ENCODE measurements around the gene MYOF.
A peak's percentile ranks its signal among the peaks of the same experiment; 100 is the strongest.

Gene MYOF

GRCh38 chr10:93482145-93482834 is at the start of gene MYOF:
TSS of gene MYOF (minus strand) at chr10:93482334. CDS start at chr10:93482194, 140 bp downstream.
- DNase-seq (ENCODE audit: low read depth in 1 of 2, low spot score in 1 of 2) = peak in 1 of 2 donors; percentile 20

- DNase-seq (ENCODE audit: low read depth in 1 of 2, low spot score in 1 of 2) = no peak
Measured at GRCh38 chr10:93518531-93518930, 36.4 kb upstream of the MYOF start.

DNA sequence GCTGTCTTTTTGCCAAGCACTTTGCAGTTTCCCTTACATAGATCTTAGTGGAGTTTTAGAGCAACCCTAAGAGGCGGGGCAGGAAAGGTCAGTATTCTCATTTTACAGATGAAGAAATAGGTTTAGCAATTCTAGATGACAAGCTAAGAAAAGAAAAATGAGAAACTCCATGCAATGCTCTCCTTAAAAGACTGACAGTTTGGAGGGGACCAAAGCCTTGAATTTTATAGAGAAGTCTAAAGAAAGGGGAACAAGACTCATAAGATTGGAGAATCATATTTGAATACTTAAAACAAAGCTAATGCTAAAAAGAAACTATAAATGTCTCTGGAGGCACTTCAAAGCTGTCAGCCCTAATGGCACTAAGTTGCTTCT is 33.9 kb upstream of the MYOF start:
- DNase-seq (ENCODE audit: low read depth in 1 of 2, low spot score in 1 of 2) = no peak

- DNase-seq (ENCODE audit: low read depth in 1 of 2, low spot score in 1 of 2) = no peak
Measured at GRCh38 chr10:93515071-93516005, 33.2 kb upstream of the MYOF start.

- no peak for DNase-seq (ENCODE audit: low read depth in 1 of 2, low spot score in 1 of 2)
Measured at GRCh38 chr10:93514521-93514920, 32.4 kb upstream of the MYOF start.

DNA sequence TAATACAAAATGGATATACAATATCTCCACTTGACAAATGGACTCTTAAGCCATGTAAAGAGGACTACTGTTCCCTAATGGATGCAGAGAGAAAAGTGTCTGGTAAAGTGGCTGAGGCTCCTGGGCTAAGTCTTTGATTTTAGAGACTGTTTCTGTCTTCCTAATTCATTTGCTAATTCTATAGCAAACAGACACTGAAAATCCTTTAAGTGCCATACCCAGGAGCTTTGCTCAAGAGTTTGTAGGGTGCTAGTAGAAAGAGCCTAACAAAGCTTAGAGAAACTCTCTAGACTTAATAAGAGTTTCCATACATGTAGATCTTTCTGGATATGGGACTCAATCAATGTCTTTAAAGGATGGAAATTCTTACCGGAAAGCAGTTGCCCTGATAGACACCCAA is 31.0 kb upstream of the MYOF start:
- DNase-seq (ENCODE audit: low read depth in 1 of 2, low spot score in 1 of 2) = no peak

GRCh38 chr10:93512565-93512964 is 30.4 kb upstream of the MYOF start:
- DNase-seq (ENCODE audit: low read depth in 1 of 2, low spot score in 1 of 2) = no peak

DNA sequence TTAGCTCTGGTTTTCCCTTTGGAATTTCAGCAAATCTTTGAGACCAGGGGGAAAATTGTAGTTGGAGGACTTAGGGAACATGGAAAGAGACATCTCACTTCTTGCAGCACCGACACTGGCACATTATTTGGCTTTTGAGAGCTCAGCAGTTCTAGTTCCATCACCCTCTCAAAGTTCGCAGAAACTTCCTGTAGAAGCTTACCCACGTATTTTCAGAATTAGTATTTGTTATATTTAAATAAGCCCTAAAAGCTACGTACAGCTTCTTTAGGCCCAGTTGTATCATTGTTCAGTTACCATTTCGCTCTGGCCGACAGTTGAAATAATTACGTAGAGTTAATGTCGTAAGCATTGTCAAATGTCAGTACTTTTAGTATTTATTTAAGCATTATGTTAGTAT is 27.7 kb upstream of the MYOF start:
- no peak for DNase-seq (ENCODE audit: low read depth in 1 of 2, low spot score in 1 of 2)

- no peak for DNase-seq (ENCODE audit: low read depth in 1 of 2, low spot score in 1 of 2)
Measured at GRCh38 chr10:93505075-93505474, 22.9 kb upstream of the MYOF start.

DNA sequence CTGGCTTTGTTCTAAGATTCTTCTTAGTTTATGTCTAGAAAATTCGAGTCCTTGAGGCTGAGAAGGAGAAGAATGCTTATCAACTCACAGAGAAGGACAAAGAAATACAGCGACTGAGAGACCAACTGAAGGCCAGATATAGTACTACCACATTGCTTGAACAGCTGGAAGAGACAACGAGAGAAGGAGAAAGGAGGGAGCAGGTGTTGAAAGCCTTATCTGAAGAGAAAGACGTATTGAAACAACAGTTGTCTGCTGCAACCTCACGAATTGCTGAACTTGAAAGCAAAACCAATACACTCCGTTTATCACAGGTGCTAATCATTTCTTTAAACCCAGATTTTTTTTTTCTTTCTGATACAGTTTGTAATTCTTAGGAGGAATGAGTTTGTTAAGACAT is 20.9 kb upstream of the MYOF start:
- DNase-seq (ENCODE audit: low read depth in 1 of 2, low spot score in 1 of 2) = no peak

DNA sequence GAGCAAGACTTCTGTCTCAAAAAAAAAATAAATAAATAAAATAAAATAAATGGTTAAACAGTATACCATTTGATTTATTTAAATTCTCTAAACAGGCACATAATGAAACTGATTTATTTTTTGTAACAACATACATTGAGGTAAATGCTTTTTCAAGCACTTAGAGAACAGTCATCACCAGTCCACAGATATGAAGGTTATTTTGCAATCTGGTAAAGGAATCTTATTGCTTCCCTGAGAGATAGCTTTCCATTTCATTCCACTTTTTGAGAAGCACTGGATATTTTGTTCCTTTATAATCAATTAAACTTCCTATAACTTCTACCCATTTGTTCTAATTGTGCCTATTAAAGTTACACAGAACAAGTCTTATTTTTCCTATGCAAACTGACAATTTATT is 19.5 kb upstream of the MYOF start:
- DNase-seq (ENCODE audit: low read depth in 1 of 2, low spot score in 1 of 2) = no peak

DNA sequence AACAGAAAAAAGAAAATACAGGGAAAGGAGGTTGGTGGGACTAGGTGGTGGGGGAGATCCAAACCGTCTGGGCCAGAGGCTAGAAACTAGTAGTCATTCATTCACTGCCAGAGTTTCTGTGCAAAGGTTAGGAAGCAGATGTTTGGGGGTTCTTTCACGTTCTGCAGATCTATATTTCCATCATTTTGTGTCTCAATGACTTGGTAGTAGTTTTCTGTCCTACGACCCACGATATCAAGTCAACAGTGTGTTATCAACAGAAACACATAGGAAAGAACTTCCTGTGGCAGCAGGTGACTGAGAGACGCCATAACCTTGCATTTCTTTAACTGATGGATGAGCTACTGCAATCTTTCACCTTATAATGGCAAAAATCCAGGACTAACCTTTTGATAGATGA is 16.0 kb upstream of the MYOF start:
- DNase-seq (ENCODE audit: low read depth in 1 of 2, low spot score in 1 of 2) = no peak

GRCh38 chr10:93496322-93497041 is 14.3 kb upstream of the MYOF start, which contains the start of gene CEP55:
TSS of gene CEP55 (plus strand) at chr10:93496612. CDS start at chr10:93500052, 3,440 bp downstream.
- DNase-seq (ENCODE audit: low read depth in 1 of 2, low spot score in 1 of 2) = peak; percentile 91 to 93

DNA sequence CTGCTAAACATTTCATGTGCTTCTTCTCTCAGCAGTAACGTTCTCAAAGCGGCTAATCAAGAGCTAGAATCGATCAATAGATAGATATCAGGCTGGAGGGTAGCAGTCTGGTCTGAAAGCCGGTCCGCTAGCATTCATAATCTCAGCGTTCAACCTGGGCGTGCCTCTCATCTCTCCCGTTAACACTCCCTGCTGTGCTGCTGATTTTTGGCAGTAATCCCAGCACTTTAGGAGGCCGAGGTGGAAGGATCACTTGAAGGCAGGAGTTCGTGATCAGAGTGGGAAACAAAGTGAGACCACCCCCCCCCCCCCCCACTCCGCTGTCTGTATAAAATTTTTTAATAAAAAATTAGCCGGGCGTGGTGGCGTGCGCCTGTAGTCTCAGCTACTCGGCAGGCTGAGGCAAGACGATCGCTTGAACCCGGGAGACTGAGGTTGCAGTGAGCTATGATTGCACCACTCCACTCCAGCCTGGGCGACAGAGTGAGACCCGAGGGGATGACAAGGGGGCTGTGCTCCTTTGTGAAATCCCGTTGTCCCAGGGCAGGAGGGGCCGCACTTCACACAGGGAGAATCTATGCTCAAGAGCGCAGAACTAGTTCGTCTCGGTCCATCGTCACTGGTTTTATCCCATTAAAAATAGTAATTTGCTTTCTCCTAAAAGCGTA is 13.7 kb upstream of the MYOF start:
- DNase-seq (ENCODE audit: low read depth in 1 of 2, low spot score in 1 of 2) = peak in 1 of 2 donors; percentile 5

- no peak for DNase-seq (ENCODE audit: low read depth in 1 of 2, low spot score in 1 of 2)
Measured at GRCh38 chr10:93494494-93494893, 12.4 kb upstream of the MYOF start.

DNA sequence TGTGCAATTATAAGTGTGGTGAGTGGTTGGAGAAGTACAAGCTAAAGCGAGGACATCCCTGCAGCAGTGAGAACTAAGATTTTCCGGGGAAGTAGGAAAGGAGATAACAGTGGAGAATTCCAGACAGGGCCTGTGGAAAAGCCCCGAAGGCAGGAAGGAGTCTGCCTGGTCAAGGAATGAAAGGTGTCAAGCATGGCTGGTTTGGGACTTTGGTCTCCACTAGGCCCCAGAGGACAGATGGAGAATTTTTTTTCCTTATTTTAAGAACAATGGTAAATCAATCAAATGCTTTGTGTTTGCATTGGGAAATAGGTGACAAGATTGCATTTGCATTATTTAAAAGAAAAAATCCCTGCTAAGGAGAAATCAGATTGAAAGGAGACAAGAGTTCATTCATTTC is 11.0 kb upstream of the MYOF start:
- DNase-seq (ENCODE audit: low read depth in 1 of 2, low spot score in 1 of 2) = no peak

GRCh38 chr10:93491602-93492121 is 9.5 kb upstream of the MYOF start:
- DNase-seq (ENCODE audit: low read depth in 1 of 2, low spot score in 1 of 2) = no peak

DNA sequence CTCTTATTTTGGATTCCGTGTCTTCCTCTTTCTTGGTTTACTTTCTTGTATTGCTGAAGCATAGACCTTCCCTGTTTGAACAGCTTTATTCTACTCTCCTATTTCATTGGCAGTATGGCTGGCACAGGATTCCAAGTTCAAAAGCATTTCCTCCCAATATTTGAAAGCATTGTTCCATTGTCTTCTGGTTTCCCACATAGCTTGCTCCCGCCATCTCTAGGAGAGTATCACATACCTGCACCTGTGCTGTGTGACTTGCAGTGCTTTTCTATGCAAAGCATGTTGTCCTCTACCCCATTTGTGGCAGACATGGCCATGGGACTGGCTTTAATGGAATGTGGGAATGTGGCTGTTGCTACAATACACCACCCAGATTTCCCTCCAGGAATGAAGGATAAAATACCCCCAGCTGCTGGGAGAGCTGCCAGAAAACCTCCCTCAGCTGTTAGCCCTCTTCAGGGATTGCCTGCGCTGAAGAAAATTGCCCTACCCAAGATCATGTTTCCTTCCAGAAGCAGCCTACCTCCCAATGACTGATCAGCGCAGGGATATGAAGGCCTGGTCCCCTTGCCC is 6.9 kb upstream of the MYOF start:
- no peak for DNase-seq (ENCODE audit: low read depth in 1 of 2, low spot score in 1 of 2)

GRCh38 chr10:93485690-93486089 is 3.6 kb upstream of the MYOF start:
- no peak for DNase-seq (ENCODE audit: low read depth in 1 of 2, low spot score in 1 of 2)

- DNase-seq (ENCODE audit: low read depth in 1 of 2, low spot score in 1 of 2) = no peak
Measured at GRCh38 chr10:93481637-93482144, 443 bp downstream of the MYOF start.
